ENCODE results near the gene TCHHL1.

Gene TCHHL1

DNA sequence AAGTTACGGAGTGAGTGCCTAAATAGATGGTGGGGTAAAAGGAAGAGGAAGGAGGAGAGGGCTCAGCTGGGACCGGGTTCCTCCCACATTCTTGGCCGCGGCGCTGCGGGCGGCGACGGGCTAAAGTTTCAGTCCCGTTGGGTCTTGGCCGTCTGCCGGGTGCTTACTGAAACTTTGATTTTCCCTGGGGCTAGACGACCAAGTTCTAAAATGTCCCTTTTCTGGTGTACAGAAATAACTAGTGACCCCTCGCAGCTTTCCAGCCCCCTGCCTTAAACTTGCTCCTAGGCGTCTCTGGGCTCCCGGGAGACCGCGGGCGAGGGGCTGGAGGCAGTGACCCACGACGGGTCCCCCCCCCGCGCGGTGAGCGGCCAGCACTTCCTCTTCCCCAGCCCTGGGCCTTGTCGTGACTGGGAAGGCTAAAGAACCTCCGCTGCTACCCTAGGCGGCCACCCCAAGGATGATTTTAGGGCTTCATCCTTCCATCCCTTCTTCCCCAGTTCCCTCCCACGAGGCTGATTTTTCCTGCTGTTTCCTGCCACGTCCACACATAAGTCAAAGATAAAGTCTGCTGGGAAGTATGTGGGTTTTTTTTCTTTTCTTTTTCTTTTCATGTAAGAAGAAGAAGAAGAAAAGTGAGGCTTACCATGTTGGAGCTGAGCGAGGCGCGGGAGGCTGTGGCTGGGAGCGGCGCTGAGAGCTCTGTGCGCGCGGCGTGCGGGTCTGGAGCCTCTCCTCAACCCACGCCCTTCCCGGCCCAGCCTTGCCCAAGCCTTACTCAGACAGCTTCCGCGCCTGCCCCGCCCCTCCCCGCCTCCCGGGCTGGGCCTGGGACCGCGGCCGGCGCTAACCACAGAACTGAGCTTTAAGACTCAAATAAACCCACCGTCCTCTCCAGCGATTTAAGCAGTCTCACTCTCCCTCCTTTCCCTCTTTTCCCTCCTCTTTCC lies 52.3 kb downstream of the TCHHL1 start, which contains the start of gene S100A11:
S100A11 (minus strand) TSS at position 738 of the 950 bp plus-strand sequence; CDS start at position 649, 89 bp downstream.
- peak; percentile 88 for DNase-seq

DNA sequence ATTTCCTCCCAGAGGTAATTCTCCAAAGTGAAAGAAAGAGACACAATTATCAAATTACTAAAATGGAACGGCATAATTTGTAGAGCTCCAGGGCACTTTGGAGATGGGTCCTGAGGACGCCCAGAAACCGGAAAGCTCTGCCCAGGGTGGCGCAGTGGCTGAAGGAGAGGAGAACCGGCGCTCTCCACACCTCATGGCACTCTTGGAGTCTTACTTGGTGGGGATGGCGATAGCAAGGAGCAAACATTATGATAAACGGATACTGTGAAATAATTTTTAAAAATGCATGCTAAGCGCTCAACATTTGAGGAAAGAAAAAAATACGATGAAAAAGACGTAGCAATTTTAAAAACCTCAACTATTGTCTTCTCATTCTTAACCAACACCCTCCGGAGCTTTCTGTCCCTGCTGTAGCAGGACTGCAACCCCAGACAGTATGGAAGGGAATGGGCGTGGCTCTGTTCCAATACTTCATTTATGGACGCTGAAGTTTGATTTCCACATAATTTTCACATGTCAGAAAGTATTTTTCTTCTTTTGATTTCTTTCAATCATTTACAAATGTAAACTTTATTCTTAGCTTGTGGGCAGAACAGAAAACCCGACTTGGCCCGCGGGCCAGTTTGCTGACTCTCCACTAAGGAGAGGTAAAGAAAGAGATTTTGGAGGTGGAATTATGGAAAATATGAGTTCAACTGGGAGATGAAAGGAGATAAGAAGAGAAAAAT lies 53.2 kb downstream of the TCHHL1 start:
- DNase-seq = peak; percentile 45

- DNase-seq = peak; percentile 85
These were observed 54.0 kb downstream of the TCHHL1 start for GRCh38 chr1:152034654-152035538.

- DNase-seq = no peak
These were observed 54.6 kb downstream of the TCHHL1 start for GRCh38 chr1:152034324-152034653.

Measured in EL (cell line).